Activated naive CD8-positive, alpha-beta T cell treated with anti-CD3 and anti-CD28 coated beads, Interleukin-2, amount 10 ng/mL, durations not matched to agents 7 days and 5 days (primary cell): ENCODE measurements around the gene ACAP2. TPM values are rescaled to one million over a fixed set of nuclear protein-coding genes. Genes with fewer than 3 reads are reported as not detected.

ENCODE experiments used
- ATAC-seq: fragments of 150-1000 bp; cut with Tn5 transposase; one replicate; pipeline ENCODE4 v1.10.0; 2021; ENCODE audit warnings: low read depth, moderate library complexity
- POLR2A ChIA-PET: fragments of 350-600 bp; sonication (Branson Sonifier 250); formaldehyde crosslinking; loops from one replicate; lab custom pipeline; 2021; ENCODE audit warnings: antibody characterized with exemption; lab: Charles Lee
- DNase-seq: peaks from one replicate; pipeline ENCODE4 v3.0.0; 2021
- H3K27ac Mint-ChIP-seq: one replicate; pipeline ENCODE4 v1.8.0; 2022; ENCODE audit warnings: mild to moderate bottlenecking, mixed read lengths
- H3K27me3 Mint-ChIP-seq: one replicate; pipeline ENCODE4 v1.8.0; 2022; ENCODE audit warnings: mild to moderate bottlenecking, moderate library complexity, mixed read lengths
- H3K36me3 Mint-ChIP-seq: one replicate; pipeline ENCODE4 v1.8.0; 2021; ENCODE audit warnings: mild to moderate bottlenecking, mixed read lengths
- H3K4me1 Mint-ChIP-seq: one replicate; pipeline ENCODE4 v1.8.0; 2021; ENCODE audit warnings: mixed read lengths
- H3K4me3 Mint-ChIP-seq: one replicate; pipeline ENCODE4 v1.8.0; 2022; ENCODE audit warnings: mild to moderate bottlenecking, moderate library complexity, mixed read lengths
- H3K9me3 Mint-ChIP-seq: one replicate; pipeline ENCODE4 v1.8.0; 2021; ENCODE audit warnings: mixed read lengths
- total RNA-seq, 2 experiments: library from RNA; stranded (reverse); gene quantifications; one replicate each; pipeline ENCODE4 v1.2.3, GENCODE V29; 2021

The ACAP2 gene
- total RNA-seq, 2 experiments from 2014 or later: 68.3 to 73.4 TPM

- ATAC-seq: no peak
- peaks cover 15% of the 10 kb centered on the region for H3K36me3 Mint-ChIP-seq
- POLR2A ChIA-PET: no interaction called here
- no peak for DNase-seq
- H3K27ac Mint-ChIP-seq: no peak overlapping the region
- no peak overlapping the region for H3K4me3 Mint-ChIP-seq
- no peaks in the 10 kb centered on the region for H3K27me3 Mint-ChIP-seq
- H3K9me3 Mint-ChIP-seq: no peaks in the 10 kb centered on the region
- no peaks in the 10 kb centered on the region for H3K4me1 Mint-ChIP-seq
Measured at GRCh38 chr3:195285372-195285771, 157.4 kb downstream of the ACAP2 start.

GRCh38 chr3:195284842-195285241 lies 158.0 kb downstream of the ACAP2 start:
- no peak overlapping the region for H3K27ac Mint-ChIP-seq
- no peak for ATAC-seq
- peaks cover 11% of the 10 kb centered on the region for H3K36me3 Mint-ChIP-seq
- no peak overlapping the region for H3K4me3 Mint-ChIP-seq
- H3K27me3 Mint-ChIP-seq: no peaks in the 10 kb centered on the region
- POLR2A ChIA-PET: no interaction called here
- no peak for DNase-seq
- no peaks in the 10 kb centered on the region for H3K4me1 Mint-ChIP-seq
- H3K9me3 Mint-ChIP-seq: no peaks in the 10 kb centered on the region

GRCh38 chr3:195282961-195283360 lies 159.9 kb downstream of the ACAP2 start:
- no peak overlapping the region for H3K4me3 Mint-ChIP-seq
- no peak overlapping the region for H3K27ac Mint-ChIP-seq
- H3K9me3 Mint-ChIP-seq: no peaks in the 10 kb centered on the region
- ATAC-seq (no peak), DNase-seq (no peak)
- H3K4me1 Mint-ChIP-seq: no peaks in the 10 kb centered on the region
- no peaks in the 10 kb centered on the region for H3K27me3 Mint-ChIP-seq
- H3K36me3 Mint-ChIP-seq: peaks cover 6% of the 10 kb centered on the region
- POLR2A ChIA-PET: no interaction called here

- ATAC-seq (no peak), DNase-seq (no peak)
- Mint-ChIP-seq H3K9me3 (no peaks in the 10 kb centered on the region), H3K36me3 (peaks cover 2% of the 10 kb centered on the region), H3K4me1 (peaks cover 12% of the 10 kb centered on the region), H3K4me3 (no peak overlapping the region), H3K27ac (no peak overlapping the region), H3K27me3 (no peaks in the 10 kb centered on the region)
- POLR2A ChIA-PET: interaction anchor here (1.3 kb wide), 1 partner anchor 169 kb away, joined by 6 read pairs; the partner anchor contains the start of gene ACAP2
Measured at GRCh38 chr3:195274259-195274966, 168.4 kb downstream of the ACAP2 start.

GRCh38 chr3:195271410-195272243 lies 171.2 kb downstream of the ACAP2 start:
- peaks cover 20% of the 10 kb centered on the region for H3K4me1 Mint-ChIP-seq
- POLR2A ChIA-PET: interaction anchor here (0.7 to 2.3 kb wide), 10 partner anchors 9 to 585 kb away, joined by 3 to 20 read pairs (median 4); partner anchors contain the start of gene PPP1R2
- H3K27ac Mint-ChIP-seq: peak overlapping the region; percentile 87
- ATAC-seq (peak; percentile 79), DNase-seq (peak; percentile 95)
- H3K36me3 Mint-ChIP-seq: peaks cover 2% of the 10 kb centered on the region
- H3K27me3 Mint-ChIP-seq: no peaks in the 10 kb centered on the region
- H3K9me3 Mint-ChIP-seq: no peaks in the 10 kb centered on the region
- peak overlapping the region; percentile 89 for H3K4me3 Mint-ChIP-seq

- POLR2A ChIA-PET: interaction anchor here (0.7 to 2.3 kb wide), 12 partner anchors 8 to 599 kb away, joined by 3 to 20 read pairs (median 4); partner anchors contain the start of genes LSG1 and PPP1R2
- H3K36me3 Mint-ChIP-seq: peaks cover 2% of the 10 kb centered on the region
Measured at GRCh38 chr3:195270817-195271409, 171.9 kb downstream of the ACAP2 start, which contains the start of gene XXYLT1. Gene XXYLT1 (minus strand): TSS chr3:195271159. CDS start chr3:195271058, 101 bp downstream.

GRCh38 chr3:195270079-195270816 lies 172.6 kb downstream of the ACAP2 start:
- Mint-ChIP-seq H3K4me3 (peak overlapping the region; percentile 90), H3K9me3 (no peaks in the 10 kb centered on the region), H3K4me1 (peaks cover 20% of the 10 kb centered on the region), H3K27me3 (no peaks in the 10 kb centered on the region), H3K27ac (peak overlapping the region; percentile 77), H3K36me3 (peaks cover 2% of the 10 kb centered on the region)
- POLR2A ChIA-PET: interaction anchor here (0.7 to 2.3 kb wide), 9 partner anchors 8 to 598 kb away, joined by 3 to 20 read pairs (median 4); partner anchors contain the start of genes LSG1 and PPP1R2
- ATAC-seq: peak; percentile 8
- no peak for DNase-seq

More at GRCh38 chr3:195270817-195271409, 171.9 kb downstream of the ACAP2 start, which contains the start of gene XXYLT1:
- no peaks in the 10 kb centered on the region for H3K9me3 Mint-ChIP-seq
- H3K27ac Mint-ChIP-seq: peak within 1 kb of the TSS; percentile 87
- ATAC-seq (peak; percentile 81), DNase-seq (peak; percentile 96)
- H3K4me1 Mint-ChIP-seq: peaks cover 20% of the 10 kb centered on the region
- H3K4me3 Mint-ChIP-seq: peak within 1 kb of the TSS; percentile 90
- H3K27me3 Mint-ChIP-seq: no peaks in the 10 kb centered on the region

GRCh38 chr3:195269375-195270078 lies 173.3 kb downstream of the ACAP2 start:
- Mint-ChIP-seq H3K36me3 (peaks cover 2% of the 10 kb centered on the region), H3K27me3 (no peaks in the 10 kb centered on the region), H3K4me3 (peak overlapping the region; percentile 90), H3K27ac (peak overlapping the region; percentile 77), H3K9me3 (no peaks in the 10 kb centered on the region), H3K4me1 (peaks cover 20% of the 10 kb centered on the region)
- DNase-seq (no peak), ATAC-seq (no peak)
- POLR2A ChIA-PET: interaction anchor here (0.7 to 0.9 kb wide), 3 partner anchors 173 to 598 kb away, joined by 3 to 5 read pairs (median 4); partner anchors contain the start of gene LSG1

- no peak overlapping the region for H3K27ac Mint-ChIP-seq
Measured at GRCh38 chr3:195268576-195269309, 174.1 kb downstream of the ACAP2 start.

GRCh38 chr3:195267096-195267495 lies 175.7 kb downstream of the ACAP2 start:
- no peak for DNase-seq
- no peak overlapping the region for H3K4me3 Mint-ChIP-seq
- peaks cover 2% of the 10 kb centered on the region for H3K36me3 Mint-ChIP-seq
- no peak for ATAC-seq
- no peaks in the 10 kb centered on the region for H3K27me3 Mint-ChIP-seq
- no peak overlapping the region for H3K27ac Mint-ChIP-seq
- H3K9me3 Mint-ChIP-seq: no peaks in the 10 kb centered on the region
- H3K4me1 Mint-ChIP-seq: peaks cover 21% of the 10 kb centered on the region
- POLR2A ChIA-PET: no interaction called here

More at GRCh38 chr3:195268576-195269309, 174.1 kb downstream of the ACAP2 start:
- DNase-seq (no peak), ATAC-seq (no peak)
- peaks cover 22% of the 10 kb centered on the region for H3K4me1 Mint-ChIP-seq
- peaks cover 2% of the 10 kb centered on the region for H3K36me3 Mint-ChIP-seq
- H3K27me3 Mint-ChIP-seq: no peaks in the 10 kb centered on the region
- H3K9me3 Mint-ChIP-seq: no peaks in the 10 kb centered on the region
- no peak overlapping the region for H3K4me3 Mint-ChIP-seq
- POLR2A ChIA-PET: interaction anchor here (0.9 kb wide), 1 partner anchor 173 kb away, joined by 5 read pairs; no protein-coding TSS in a partner anchor

GRCh38 chr3:195266428-195266827 lies 176.4 kb downstream of the ACAP2 start:
- no peaks in the 10 kb centered on the region for H3K27me3 Mint-ChIP-seq
- H3K9me3 Mint-ChIP-seq: no peaks in the 10 kb centered on the region
- peaks cover 2% of the 10 kb centered on the region for H3K36me3 Mint-ChIP-seq
- DNase-seq (no peak), ATAC-seq (no peak)
- peaks cover 18% of the 10 kb centered on the region for H3K4me1 Mint-ChIP-seq
- POLR2A ChIA-PET: no interaction called here
- no peak overlapping the region for H3K27ac Mint-ChIP-seq
- no peak overlapping the region for H3K4me3 Mint-ChIP-seq
